GM12891 (cell line): ENCODE measurements around the gene LRRC71.

ENCODE experiments used
- PAX5 ChIP-seq: IDR thresholded peaks from 2 replicates; pipeline ENCODE4 v1.6.1; 2011; ENCODE audit warnings: low read length, moderate library complexity, mild to moderate bottlenecking; ENCODE audit not compliant: insufficient read depth, severe bottlenecking
- POLR2A ChIP-seq: IDR thresholded peaks from 2 replicates; pipeline ENCODE4 v1.6.1; 2011; ENCODE audit warnings: low read depth, low read length, control low read depth
- POLR2AphosphoS5 ChIP-seq: IDR thresholded peaks from 2 replicates; pipeline ENCODE4 v1.6.1; 2011; ENCODE audit warnings: low read depth, low read length, control low read depth
- POU2F2 ChIP-seq: IDR thresholded peaks from 2 replicates; pipeline ENCODE4 v1.6.1; 2011; ENCODE audit warnings: low read depth, mild to moderate bottlenecking, control low read depth, low read length, moderate library complexity
- SPI1 ChIP-seq: IDR thresholded peaks from 2 replicates; pipeline ENCODE4 v1.6.1; 2011; ENCODE audit warnings: low read depth, low read length, control low read depth
- TAF1 ChIP-seq: IDR thresholded peaks from 2 replicates; pipeline ENCODE4 v1.6.1; 2011; ENCODE audit warnings: low read depth, low read length, control low read depth

DNA sequence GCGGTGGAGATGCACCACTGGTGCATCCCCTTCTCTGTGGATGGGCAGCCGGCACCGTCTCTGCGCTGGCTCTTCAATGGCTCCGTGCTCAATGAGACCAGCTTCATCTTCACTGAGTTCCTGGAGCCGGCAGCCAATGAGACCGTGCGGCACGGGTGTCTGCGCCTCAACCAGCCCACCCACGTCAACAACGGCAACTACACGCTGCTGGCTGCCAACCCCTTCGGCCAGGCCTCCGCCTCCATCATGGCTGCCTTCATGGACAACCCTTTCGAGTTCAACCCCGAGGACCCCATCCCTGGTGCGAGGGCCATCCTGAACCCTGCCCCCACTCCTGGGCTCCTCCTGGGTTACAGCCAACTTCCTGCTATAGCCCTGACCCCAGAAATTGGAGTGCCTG is 46.8 kb upstream of the LRRC71 start:
- TF ChIP-seq TAF1: no peak
- no peak for TF ChIP-seq POLR2A
- TF ChIP-seq POLR2AphosphoS5: no peak
- TF ChIP-seq PAX5: no peak
- no peak for TF ChIP-seq SPI1
- no peak for TF ChIP-seq POU2F2
